HEK293T (cell line): ENCODE results near the gene GUCY1A2.

Experiments used
- ARNT ChIP-seq: fragments of 450-650 bp; IDR thresholded peaks from 2 replicates; pipeline ENCODE4 v1.6.1; 2017; ENCODE audit warnings: mild to moderate bottlenecking
- ELF4 ChIP-seq: fragments of 450-650 bp; IDR thresholded peaks from 2 replicates; pipeline ENCODE4 v1.6.1; 2017; ENCODE audit warnings: antibody characterized with exemption
- FOXA1 ChIP-seq: fragments of 450-650 bp; IDR thresholded peaks from 2 replicates; pipeline ENCODE4 v1.6.1; 2016; ENCODE audit warnings: mild to moderate bottlenecking
- FOXM1 ChIP-seq: fragments of 450-650 bp; IDR thresholded peaks from 2 replicates; pipeline ENCODE4 v1.6.1; 2017; ENCODE audit warnings: mild to moderate bottlenecking, borderline replicate concordance
- NFRKB ChIP-seq: fragments of 450-650 bp; IDR thresholded peaks from 2 replicates; pipeline ENCODE4 v1.6.1; 2016; ENCODE audit warnings: mild to moderate bottlenecking, moderate library complexity
- SP1 ChIP-seq: fragments of 450-650 bp; IDR thresholded peaks from 2 replicates; pipeline ENCODE4 v1.6.1; 2017
- SUZ12 ChIP-seq: fragments of 450-650 bp; IDR thresholded peaks from 2 replicates; pipeline ENCODE4 v1.6.1; 2016; ENCODE audit warnings: mild to moderate bottlenecking
- TARDBP ChIP-seq: fragments of 450-650 bp; IDR thresholded peaks from 2 replicates; pipeline ENCODE4 v1.6.1; 2016
- ZNF384 ChIP-seq: fragments of 450-650 bp; IDR thresholded peaks from 2 replicates; pipeline ENCODE4 v1.6.1; 2016

DNA sequence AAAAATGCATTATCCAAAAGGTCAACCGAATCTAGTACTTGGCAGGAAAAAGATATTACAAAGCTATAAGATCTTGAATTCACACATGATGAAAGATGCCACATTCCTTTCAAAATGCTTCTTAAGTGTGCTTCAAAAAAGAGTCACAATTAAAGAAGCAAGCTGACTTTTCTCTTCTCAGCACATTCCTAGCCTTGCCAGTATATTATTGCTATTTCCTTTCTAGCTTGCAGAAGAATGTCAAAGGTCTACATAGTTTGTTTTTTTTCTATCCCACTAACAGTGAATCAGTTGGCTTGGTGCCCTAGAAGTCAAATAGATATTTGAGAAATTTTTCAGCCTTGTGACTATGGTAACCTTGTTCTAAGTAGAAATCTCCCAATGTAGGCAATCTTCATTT is 56.8 kb downstream of the GUCY1A2 start:
- TF ChIP-seq NFRKB (no peak), FOXA1 (no peak), FOXM1 (no peak), SUZ12 (no peak), TARDBP (no peak), ELF4 (no peak), SP1 (no peak), ZNF384 (no peak), ARNT (no peak)
